ENCODE results near the gene QPCT.

QPCT gene

DNA sequence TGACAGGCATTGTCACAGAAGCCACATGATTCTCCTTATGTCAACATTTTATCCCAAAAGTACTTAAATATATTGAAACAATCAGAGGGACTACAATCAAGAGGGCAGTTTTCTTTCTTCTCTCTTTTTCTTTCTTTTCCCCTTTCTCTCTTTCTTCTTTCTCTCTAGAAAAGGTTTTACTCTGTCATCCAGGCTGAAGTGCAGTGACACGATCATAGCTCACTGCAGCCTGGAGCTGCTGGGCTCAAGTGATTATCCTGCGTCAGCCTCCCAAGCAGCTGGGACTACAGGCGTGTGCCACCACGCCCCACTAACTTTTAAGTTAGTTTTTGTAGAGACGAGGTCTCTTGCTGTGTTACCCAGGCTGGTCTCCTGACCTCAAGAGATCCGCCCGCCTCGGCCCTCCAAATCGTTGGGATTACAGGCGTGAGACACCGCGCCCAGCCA is 18.8 kb upstream of the QPCT start:
- DNase-seq: no peak

DNA sequence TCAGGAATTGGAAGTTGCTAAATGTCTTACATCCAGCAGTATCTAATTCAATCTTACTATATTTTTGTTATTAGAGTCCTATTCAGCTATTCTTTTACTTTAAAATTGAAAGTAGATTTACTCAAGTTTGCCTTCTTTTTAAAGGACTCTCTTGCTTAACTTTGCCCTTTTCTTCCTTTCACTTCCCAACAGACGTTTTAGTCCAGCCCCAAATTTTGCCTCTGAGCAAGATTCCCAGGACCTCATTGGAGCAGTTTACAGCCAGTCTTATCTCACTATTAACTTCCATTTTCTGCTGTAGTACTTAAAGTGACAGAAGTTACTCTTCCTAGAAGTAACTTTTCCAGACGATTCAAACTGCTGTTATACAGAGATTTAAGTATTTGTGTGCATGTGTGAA is 18.1 kb upstream of the QPCT start:
- no peak for DNase-seq

DNA sequence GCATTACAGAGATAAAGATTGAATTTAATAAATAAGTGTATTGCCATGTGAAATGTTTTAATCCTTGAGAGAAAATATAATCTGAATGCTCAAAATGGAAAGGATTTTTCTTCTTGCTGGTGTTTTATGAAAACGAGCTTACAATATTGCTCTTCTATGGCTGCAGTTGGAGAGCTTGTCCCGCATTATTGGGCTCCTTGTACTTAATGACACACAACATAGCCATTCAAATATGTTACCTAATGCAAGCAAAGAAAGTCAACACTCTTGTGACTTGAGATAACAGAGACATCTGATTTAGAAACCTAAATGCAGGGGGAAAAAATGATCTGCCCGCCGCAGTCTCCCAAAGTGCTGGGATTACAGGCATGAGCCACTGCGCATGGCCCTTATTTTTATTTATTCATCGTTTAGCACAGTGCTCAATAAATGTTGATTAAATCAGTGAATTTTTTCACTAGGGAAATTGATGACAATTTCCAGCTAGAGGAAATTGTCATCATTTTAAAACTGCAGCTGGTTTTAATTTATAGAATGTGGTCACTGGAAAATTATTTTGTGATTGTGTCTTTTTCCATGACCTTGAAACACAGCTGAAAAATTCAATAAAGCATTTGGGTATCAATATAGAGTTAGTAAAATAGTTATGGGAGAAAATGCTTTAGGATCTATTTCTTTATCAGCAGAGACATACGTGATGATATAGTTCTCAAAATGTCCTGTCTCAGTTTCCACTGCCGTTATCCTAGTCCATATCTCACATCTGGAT is 17.4 kb upstream of the QPCT start:
- DNase-seq: no peak

DNA sequence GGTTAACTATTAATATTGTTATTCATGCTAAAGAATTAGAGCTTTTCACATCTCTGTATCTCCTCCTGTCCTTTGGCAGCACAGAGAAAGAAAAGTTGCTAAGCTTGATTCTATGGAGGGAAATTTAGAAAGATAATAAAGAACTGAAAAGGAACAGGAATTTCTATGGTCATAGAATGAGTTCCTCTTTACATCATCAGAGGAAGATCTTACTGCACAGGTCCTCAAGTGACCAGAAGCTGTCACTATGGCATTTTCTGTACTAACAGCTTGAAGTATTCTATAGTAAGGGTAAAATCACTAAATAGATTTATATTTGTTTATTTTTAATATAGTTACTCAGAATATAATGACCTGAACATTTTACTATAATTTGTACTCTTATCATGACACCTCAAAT is 13.7 kb upstream of the QPCT start:
- DNase-seq: no peak

DNA sequence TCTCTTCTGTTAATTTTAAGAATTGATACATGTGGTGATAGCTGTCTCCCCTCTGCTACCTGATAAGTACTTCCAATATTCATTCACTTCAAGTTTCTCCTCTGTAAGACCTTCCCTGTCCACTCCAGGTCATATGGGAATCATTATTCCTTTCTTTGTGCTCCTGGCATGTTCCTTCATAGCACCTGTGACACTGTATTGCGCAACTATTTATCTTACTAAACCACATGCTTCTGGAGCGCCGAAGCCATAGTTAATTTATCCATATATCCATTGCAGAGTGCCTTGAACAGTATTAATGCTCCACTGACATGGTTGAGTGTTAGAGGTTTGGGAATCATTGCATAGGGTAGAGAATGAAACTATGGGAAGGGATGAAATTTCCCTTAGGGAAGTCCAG is 11.9 kb upstream of the QPCT start:
- no peak for DNase-seq

DNA sequence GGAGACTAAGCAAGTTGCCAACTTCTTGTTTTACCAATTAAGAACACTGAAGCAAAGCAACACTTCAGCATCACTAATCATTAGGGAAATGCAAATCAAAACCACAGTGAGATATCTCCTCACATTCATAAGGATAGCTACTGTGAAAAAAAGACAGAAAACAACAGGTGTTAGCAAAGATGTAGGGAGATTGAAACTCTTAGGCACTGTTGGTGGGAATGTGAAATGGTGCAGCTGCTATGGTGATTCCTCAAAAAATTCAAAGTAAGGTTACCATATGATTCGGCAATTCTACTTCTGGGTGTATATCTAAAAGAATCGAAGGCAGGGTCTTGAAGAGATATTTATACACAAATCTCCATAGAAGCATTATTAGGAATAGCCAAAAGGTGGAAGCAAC is 11.2 kb upstream of the QPCT start:
- no peak for DNase-seq

DNA sequence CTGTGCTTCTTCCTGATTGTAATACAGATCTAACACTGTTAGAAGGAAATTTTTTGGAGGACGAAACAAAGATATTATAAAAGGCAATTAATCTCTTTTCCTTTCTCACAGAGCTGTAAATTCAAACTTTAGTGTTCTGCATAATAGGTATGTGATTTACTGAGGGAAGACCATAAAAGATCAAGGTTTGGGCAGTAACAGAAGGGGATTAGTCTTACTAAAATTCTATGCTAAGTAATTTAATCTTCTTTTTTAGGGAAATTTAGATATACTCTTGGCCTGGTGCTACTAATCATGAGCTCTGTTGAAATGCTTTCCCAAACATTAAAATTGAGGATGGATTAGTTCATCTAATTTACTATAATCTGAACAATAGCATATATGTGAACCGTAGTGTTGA is 8.8 kb upstream of the QPCT start:
- no peak for DNase-seq

DNA sequence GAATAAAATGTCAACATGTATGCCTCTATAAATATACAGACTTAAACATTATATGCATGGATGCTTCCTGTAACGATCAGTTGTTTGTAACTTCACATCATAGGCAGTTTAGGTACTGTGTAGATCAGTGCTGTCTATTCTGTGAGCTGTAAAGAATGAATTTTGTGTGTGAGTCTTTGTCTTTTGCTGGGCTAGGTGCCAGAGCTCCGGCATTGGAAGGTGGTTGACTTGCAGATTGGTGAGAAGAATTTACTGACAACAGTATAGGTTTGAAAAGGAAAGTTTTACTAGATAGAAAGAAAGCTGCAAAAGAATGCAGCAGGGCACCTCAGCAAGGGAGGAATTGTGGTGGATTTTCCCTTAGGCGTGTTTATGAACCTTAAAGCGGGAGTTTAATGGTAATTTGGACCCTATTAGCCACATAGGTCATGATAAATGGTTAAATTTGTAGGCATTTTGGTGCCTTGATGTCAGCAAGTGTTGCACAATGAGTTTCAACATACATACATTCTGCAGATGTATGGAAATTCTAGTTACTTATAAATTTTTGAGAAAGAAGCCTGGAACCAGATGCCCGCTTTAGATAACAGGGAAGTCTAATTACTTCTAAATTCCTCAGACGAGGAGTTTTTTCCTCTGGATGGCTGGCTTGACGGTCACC is 6.7 kb upstream of the QPCT start:
- no peak for DNase-seq

DNA sequence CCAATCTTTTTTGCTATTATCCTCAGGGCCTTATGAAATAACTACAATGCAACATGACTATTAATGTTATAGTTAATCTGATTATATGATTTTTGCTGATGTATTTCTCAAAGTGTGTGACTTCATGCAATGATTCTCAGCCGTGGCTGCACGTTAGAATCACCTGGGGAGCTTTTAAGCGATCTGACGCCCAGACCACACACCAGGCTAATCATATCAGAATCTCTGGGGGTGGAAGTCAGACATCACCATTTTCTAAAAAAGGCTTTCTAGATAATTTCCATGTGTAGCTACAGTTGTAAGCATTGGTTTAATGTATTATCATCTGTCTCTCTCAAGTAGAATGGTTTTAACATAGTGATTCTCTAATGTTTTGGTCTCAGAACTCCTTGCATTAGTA is 5.5 kb upstream of the QPCT start:
- no peak for DNase-seq

DNA sequence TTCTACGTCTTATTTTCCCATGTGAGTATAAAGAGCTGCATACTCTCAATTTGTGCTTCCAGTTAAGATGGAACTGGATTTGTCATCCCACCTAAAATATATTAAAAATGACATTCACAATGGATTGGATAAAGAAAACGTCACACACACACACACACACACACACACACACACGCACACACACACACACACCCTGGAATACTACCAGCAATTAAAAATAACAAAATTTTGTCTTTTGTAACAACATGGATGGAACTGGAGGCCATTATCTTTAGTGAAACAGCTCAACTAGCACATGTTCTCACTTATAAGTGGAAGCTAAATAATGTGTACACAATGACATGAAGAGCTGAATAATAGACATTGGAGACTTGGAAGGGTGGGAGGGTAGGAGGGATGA is 3.8 kb upstream of the QPCT start:
- no peak for DNase-seq

DNA sequence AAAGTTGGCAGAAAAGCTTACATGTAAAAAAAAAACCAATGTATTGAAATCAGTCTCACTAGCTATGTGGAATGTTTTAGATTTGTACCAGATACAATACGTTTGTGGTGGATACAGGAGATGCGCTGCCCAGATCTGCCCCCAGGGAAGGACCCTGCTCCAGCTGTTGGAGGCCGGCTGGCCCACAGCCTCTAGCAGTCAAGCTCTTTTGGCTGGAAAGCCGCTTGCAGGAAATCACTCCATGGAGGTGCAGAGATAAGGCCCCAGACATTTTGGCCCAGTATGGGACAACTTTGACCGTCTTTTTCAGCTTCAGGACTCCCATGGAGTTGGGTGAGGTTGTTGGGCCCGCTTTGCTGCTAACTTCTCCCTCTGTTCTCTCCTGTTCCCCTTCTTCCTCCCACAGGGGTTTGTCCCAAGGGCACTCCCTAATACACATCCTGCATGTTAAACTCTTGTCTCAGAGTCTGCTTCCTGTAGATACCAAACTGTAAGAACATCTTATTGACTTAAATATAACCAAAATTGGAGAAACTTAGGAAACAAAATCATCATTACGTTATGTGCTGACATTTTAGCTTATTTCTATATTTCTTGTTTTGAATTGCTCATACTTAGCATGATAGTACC is 1.7 kb upstream of the QPCT start:
- DNase-seq: no peak

DNA sequence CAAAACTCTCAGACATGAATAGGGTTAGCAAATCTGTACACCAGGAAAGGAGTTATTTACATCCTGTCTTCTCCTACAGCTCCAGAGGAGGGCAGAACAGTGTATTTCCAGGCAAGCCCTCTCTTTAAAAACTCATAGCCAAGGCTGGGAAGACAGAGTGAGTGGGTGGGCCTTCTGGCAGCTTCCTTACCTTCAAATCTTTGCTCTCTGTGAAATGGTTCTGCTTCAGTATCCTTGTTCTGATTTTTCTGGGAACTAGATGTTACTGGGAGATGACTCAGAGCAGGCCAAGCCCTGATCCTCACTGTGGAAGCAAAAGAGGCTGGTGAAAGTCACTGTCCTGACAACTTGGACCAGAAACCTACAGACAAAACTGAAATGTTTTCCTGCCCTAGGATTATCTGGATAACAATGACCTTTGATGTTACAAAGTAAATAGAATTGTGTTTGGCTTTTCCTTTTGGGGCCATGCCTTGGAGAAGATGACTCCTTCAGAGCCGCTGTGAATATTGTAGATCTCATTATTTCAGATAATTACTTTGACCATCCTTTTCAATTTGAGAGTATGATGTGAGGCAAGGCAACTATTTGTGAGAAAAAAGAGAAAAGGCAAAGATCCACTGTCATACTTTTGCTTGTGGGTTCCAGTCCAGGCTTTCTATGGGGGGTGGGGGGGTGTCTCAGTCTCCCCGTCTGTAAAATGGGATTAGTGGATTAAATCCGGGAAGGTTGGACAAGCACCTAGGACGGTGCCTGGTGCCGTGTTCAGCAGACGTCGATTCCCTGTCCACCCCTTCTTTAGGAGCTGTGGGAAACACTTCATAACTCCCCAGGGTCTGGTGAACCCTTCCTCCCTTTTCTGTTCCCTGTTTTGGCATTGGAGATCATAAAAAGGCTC is 644 bp upstream of the QPCT start:
- DNase-seq: no peak

DNA sequence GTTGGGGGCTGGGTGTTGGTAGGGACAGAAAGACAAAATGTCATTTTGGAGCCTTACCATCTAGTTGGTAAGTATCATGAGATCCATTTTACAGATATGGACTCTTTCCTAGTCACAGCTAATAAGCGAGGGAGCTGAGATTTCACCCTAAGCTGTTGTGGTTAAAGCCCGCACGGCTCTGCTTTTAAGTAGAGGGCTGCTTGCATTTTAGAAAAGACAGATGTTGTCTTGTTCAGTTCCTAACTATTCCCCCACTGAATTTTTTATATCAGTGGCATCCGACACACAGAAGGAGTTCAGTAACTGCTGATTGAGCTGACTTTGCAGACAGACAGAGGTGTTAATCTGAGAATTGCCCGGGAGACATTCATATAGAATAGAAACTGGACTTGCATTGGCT is 3.7 kb downstream of the QPCT start:
- DNase-seq: no peak

DNA sequence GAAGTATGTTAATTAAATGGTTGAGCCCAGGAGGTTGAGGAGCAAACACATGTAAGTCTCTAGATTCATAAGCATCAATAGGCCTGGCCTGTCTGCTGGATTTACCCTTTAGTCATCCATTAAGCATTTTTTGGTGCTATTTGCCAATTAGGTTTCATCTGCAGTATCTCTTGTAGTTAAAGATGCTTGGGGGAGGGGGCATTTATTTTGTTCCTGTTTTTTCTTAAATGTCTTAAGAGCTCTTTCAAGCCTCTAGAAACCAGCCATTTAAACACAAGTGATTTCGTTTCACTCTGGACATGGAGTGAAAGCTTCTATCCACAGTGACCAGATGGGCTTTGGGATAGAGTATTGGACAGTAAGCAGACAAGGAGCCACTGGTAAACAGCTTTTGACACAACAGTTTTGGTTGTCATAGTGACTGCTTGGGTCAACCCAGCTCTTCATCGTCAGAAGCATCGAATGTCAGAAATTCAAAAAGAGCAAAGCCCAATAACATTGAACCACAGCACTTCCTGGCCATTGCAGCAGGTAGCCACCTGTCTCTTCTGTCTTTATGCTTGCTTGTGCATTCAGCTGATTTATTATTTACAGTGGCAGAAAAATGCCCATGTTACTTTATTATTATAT is 4.9 kb downstream of the QPCT start:
- DNase-seq: no peak

DNA sequence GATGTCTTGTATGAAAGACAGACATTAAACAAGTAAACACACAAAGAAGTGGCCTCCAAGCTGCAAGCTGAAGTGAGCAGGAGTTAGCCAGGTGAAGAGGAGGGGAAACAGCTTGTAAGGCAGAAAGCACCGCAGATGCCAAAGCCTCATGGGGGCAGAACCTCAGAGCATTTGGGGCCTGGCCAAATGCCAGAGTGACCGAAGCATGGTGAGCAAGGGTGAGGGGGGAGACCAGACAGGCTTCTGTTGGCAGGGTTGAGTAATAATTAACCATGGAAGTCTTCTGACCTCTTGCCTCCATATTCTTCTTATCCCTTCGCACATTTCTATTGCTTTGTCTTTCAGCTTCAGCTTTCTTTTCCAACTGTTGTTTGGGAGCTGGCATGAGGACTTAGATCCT is 5.6 kb downstream of the QPCT start:
- DNase-seq: peak; percentile 10

DNA sequence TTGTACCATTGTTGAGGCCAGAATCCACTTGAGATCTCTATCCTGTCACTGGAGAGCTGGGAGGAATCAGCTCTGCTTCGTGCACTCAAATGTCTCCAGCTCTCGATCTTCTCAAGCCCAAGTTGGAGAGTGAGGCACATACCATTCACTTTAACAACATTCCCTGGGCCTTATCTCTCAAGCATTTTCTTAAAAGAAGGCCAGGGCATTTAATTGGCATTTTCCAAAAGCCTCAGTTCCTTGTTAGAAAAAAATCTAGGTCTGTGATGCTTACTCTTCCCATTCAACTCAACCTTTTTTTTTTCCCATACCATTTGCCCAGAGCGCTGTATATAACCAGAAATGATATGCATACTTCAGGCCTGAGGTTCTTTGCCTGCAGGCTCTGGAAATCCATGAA is 10.1 kb downstream of the QPCT start:
- no peak for DNase-seq

DNA sequence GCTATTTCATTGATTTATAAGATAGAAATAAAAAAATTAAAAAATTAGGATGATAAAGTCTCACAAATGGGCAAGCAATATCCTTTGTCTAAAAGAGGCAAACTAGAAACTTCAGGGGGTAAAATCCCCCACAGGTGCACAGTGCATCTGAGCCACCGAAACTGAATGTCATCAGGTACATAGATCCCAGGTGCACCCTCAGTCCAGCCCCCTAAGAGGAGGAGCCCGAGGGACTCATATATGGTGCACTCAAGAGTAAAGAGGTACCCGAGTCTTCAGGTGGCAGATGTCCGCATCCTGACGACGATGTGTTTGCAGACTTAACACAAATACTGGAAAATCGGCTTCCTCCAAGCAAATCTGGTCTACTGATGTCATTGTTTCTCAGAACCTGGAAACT is 11.3 kb downstream of the QPCT start:
- DNase-seq: no peak

DNA sequence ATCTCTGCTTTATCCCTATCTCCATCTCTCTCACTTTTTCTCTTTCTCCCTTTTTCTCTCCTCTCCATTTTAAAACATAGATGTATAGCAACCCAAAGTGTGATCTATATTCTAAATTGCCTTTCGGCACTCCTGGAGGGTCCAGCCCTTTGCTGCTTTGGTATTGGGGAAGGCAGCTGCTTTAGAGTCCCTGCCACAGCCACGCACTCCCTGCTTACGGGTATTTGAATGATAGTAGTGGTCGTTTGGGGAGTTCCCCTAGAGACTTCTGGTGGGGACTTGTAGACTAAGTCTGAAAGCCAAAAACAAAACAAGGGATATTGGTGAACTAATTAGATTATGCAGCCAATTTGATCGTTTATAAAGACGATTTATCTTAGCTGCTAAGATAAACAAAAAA is 11.9 kb downstream of the QPCT start:
- DNase-seq: no peak

DNA sequence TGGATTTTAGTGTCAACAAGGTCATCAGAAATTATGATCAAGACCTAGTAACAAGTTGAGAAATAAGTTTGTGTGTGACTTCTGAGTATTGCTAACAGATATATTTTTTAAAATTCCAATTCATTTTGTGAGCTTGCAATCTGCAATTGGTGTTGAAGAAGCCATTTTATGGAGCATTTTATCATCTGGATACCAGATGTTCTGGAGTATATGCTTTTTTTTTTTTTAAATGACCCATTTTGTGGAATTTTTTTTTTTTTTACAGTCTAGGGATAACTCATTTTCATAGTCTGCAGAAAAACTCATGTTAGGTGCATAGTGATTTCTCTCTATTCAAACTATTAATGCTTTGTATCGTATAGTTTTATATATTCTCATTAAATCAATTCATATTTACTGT is 12.6 kb downstream of the QPCT start:
- no peak for DNase-seq

DNA sequence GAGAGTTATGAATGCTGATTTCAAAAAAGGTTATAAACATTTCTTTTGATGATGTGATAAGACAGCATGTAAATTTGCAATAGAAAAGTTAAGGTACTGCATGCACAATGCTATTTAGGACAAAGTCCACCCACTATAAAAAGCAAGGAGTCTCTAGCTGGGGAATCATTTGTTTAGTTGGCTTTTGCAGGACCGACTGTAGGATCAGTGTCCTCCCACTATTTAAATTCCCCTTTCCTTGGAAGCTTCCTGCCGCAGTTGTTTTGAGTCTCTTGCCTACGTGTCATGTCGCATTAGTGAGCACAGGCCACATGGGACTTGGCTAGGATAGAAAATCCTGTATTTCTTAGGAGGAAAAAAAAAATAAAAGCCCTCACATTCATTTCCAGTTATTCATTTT is 13.1 kb downstream of the QPCT start:
- no peak for DNase-seq

DNA sequence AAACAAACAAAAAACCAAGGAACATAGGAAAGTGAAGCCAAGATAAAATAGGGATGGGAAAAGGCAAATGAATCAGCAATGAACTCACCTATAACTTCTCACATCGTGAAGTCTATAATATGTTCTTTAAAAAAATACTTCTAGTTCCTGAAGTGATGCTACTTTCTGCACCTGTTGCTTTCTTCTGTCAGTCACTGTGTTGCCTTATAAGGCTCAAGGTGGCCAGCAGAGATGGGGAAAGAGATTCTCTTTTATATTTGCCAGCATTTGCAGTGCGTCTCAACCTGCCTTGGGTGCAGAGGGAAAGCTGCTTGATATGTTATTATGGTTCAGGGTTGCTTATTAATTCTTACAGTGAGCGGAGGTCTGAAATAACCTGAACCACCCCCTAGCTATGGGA is 14.0 kb downstream of the QPCT start:
- no peak for DNase-seq

DNA sequence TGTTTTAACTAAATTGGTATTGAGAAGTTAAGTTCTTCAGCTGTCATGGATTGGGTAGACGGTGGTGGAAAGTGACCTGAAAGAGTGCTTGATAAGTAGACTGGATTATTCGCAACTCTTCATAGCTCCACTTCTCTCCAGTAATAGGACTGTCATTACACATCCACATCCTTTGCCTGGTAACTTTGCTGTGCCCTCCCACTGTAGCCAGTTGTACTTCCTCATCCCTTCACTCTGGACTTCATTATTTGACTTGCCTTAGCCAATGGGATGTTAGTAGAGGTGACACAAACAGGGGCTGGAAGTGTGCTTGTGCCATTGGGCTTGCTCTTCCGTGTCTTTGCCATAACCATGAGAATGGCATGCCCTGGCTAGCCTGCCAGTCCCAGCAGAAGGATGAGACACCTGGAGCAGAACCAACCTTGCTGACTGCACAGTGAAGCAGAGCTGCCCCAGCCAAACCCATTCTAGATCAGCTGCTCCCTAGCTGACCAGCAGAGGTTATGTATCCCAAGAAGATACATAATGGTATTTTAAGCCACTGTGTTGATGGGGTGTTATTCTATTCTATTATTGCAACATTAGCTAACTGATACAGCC is 16.9 kb downstream of the QPCT start:
- DNase-seq: no peak
